GM12872 (cell line): ENCODE measurements around the gene BTG2.

Experiments
- TF ChIP-seq, protein P1 (sequence below): IDR thresholded peaks from 3 replicates; pipeline ENCODE4 v1.5.1; 2011; ENCODE audit warnings: low read depth, mild to moderate bottlenecking, low read length, moderate library complexity; ENCODE audit not compliant: insufficient read depth

The BTG2 gene

DNA sequence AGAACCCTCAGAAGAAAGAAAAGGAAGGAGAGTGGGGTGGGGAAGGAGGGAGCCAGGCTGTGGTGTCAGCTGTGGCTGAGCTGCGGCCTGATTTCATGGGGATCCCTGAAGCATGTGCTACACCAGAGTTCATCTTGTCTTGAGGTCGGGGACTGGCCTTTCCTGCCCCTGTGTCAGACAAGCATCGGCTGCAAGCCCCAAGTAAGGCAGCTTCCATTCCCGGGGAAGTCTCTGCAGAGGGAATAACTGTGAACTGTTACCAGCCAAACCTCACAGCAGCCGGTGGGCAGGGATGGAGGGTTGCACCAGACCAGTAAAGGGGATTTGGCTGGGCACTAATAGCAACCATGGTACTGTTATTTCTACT is 35.7 kb upstream of the BTG2 start:
- TF ChIP-seq, protein P1, sequence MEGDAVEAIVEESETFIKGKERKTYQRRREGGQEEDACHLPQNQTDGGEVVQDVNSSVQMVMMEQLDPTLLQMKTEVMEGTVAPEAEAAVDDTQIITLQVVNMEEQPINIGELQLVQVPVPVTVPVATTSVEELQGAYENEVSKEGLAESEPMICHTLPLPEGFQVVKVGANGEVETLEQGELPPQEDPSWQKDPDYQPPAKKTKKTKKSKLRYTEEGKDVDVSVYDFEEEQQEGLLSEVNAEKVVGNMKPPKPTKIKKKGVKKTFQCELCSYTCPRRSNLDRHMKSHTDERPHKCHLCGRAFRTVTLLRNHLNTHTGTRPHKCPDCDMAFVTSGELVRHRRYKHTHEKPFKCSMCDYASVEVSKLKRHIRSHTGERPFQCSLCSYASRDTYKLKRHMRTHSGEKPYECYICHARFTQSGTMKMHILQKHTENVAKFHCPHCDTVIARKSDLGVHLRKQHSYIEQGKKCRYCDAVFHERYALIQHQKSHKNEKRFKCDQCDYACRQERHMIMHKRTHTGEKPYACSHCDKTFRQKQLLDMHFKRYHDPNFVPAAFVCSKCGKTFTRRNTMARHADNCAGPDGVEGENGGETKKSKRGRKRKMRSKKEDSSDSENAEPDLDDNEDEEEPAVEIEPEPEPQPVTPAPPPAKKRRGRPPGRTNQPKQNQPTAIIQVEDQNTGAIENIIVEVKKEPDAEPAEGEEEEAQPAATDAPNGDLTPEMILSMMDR: no peak

DNA sequence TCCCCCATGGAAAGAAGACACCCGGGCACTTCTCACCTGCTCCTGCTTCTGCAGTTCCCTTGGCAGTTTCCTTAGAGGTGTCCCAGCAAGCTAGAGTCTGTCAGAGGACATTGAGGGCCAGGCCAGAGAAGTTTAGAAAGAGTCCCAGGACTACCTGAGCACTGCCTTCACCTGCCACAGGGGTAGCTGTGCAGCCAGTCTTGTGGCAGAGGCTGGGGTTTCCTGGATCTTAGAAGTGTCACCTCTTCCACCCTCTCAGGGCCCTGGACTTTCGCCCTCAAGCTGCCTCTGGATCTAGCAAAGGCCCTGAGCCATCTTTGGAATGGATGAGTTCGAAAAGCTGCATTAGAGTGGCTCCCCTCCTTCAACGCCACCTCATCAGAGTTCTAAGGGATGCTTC is 34.9 kb upstream of the BTG2 start:
- TF ChIP-seq, protein P1: no peak

DNA sequence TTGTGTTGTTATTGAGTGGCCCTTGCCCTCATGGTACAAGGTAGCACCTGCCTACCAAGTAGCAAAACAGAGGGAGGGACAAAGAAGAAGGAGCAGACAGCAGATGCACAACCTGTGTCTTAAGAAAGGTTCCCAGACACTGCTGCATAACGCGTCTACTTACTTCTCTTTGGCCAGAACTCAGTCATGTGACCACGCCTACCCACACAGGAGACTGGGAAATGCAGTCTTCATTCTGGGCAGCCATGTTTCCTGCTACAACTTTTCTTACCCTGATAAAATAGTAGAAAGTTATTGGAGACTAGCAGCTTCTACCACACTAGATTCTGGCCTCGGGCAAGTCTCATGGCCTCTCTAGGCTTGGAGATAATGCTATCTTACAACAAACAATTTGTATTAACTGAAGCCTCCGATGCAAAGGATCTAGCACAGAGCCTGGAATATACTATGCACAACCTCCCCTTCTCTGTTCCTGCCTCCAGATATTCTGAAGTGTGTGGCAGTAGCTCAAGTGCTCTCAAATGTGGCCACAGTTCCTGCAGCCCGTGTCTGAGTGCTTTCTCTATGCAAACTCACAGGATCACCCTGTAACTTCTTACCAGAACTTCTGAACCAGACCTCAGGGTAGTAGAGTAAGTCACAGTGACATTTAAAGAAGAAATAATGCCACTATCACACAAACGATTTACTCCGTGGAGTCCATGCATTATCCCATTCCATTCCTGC is 34.1 kb upstream of the BTG2 start:
- TF ChIP-seq, protein P1: no peak

GRCh38 chr1:203271962-203272632 is 33.2 kb upstream of the BTG2 start:
- TF ChIP-seq, protein P1: no peak

- TF ChIP-seq, protein P1: no peak
These were observed 32.6 kb upstream of the BTG2 start for GRCh38 chr1:203272633-203273205.

DNA sequence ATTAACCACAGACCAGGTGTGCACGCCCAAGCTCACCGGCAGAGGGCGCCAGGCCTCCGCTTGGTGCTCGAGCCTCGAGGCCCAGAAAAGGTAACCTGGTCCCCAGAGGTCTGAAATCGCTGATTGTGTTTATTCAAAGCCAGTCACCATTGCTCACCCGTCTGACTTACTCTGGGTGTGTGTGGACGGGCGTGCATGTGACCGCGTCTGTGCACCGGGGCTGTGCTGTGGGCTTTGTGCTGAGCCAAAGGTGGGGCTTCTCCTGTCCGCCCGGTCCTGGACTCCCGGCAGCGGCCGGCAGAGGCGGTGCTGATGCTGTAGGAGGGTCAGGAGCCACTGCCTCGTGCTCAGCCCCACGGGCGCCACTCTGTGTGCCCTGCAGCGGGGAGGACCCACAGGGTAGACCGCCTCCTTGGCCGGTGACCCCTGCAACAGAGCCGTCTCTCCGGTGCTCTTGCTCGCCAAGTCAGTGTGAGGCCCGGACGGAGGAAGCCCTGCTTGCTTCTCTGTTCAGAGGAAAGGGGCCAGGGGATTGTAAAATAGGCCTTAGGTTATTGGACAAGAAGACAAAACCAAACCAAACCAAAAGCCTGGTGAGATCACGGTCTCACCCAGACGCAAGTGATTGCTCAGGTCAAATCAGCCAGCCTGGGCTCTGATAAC is 32.0 kb upstream of the BTG2 start:
- TF ChIP-seq, protein P1: peak; percentile 97
